ENCODE measurements around the gene RXRA.

Gene RXRA

GRCh38 chr9:134346840-134347583 is 20.8 kb downstream of the RXRA start:
- Histone ChIP-seq H3K9ac (ENCODE audit: insufficient read length) (no peak overlapping the region), H3K9me3 (ENCODE audit: low read depth, low read length) (no peaks in the 10 kb centered on the region), H3K36me3 (ENCODE audit: insufficient read depth, low read length) (no peaks in the 10 kb centered on the region), H3K27ac (no peak overlapping the region), H3K4me3 (no peak overlapping the region)
- TF ChIP-seq FOXP2 (optimal IDR thresholded peaks at IDR 0.05; ENCODE audit: control extremely low read depth, extremely low read length, insufficient read depth) (no peak), POLR2AphosphoS5 (IDR thresholded peaks at IDR 0.05; ENCODE audit: borderline replicate concordance, low read depth, low read length) (no peak), EZH2 (IDR thresholded peaks at IDR 0.05) (no peak)
- DNase-seq (ENCODE audit: low read depth, low spot score): no peak

- Histone ChIP-seq H3K9me3 (ENCODE audit: low read depth, low read length) (no peaks in the 10 kb centered on the region), H3K4me3 (no peak overlapping the region), H3K9ac (ENCODE audit: insufficient read length) (no peak overlapping the region), H3K36me3 (ENCODE audit: insufficient read depth, low read length) (no peaks in the 10 kb centered on the region), H3K27ac (no peak overlapping the region)
- TF ChIP-seq EZH2 (IDR thresholded peaks at IDR 0.05): no peak
- TF ChIP-seq POLR2AphosphoS5 (IDR thresholded peaks at IDR 0.05; ENCODE audit: borderline replicate concordance, low read depth, low read length): no peak
- TF ChIP-seq FOXP2 (optimal IDR thresholded peaks at IDR 0.05; ENCODE audit: control extremely low read depth, extremely low read length, insufficient read depth): no peak
- DNase-seq (ENCODE audit: low read depth, low spot score): no peak
These were observed 21.7 kb downstream of the RXRA start for GRCh38 chr9:134347996-134348395.

GRCh38 chr9:134348404-134349155 is 22.3 kb downstream of the RXRA start:
- Histone ChIP-seq H3K9me3 (ENCODE audit: low read depth, low read length) (no peaks in the 10 kb centered on the region), H3K4me3 (no peak overlapping the region), H3K36me3 (ENCODE audit: insufficient read depth, low read length) (no peaks in the 10 kb centered on the region), H3K9ac (ENCODE audit: insufficient read length) (no peak overlapping the region), H3K27ac (no peak overlapping the region)
- DNase-seq (ENCODE audit: low read depth, low spot score): no peak
- TF ChIP-seq FOXP2 (optimal IDR thresholded peaks at IDR 0.05; ENCODE audit: control extremely low read depth, extremely low read length, insufficient read depth): no peak
- TF ChIP-seq EZH2 (IDR thresholded peaks at IDR 0.05): no peak
- no peak for TF ChIP-seq POLR2AphosphoS5 (IDR thresholded peaks at IDR 0.05; ENCODE audit: borderline replicate concordance, low read depth, low read length)

- H3K36me3 ChIP-seq (ENCODE audit: insufficient read depth, low read length): no peaks in the 10 kb centered on the region
- TF ChIP-seq POLR2AphosphoS5 (IDR thresholded peaks at IDR 0.05; ENCODE audit: borderline replicate concordance, low read depth, low read length) (no peak), EZH2 (IDR thresholded peaks at IDR 0.05) (no peak), FOXP2 (optimal IDR thresholded peaks at IDR 0.05; ENCODE audit: control extremely low read depth, extremely low read length, insufficient read depth) (no peak)
- H3K27ac ChIP-seq: no peak overlapping the region
- H3K9ac ChIP-seq (ENCODE audit: insufficient read length): no peak overlapping the region
- no peak overlapping the region for H3K4me3 ChIP-seq
- no peaks in the 10 kb centered on the region for H3K9me3 ChIP-seq (ENCODE audit: low read depth, low read length)
- DNase-seq (ENCODE audit: low read depth, low spot score): no peak
These were observed 23.7 kb downstream of the RXRA start for GRCh38 chr9:134349936-134350335.

- H3K27ac ChIP-seq: no peak overlapping the region
- H3K9me3 ChIP-seq (ENCODE audit: low read depth, low read length): no peaks in the 10 kb centered on the region
- TF ChIP-seq EZH2 (IDR thresholded peaks at IDR 0.05) (no peak), FOXP2 (optimal IDR thresholded peaks at IDR 0.05; ENCODE audit: control extremely low read depth, extremely low read length, insufficient read depth) (no peak), POLR2AphosphoS5 (IDR thresholded peaks at IDR 0.05; ENCODE audit: borderline replicate concordance, low read depth, low read length) (no peak)
- no peak overlapping the region for H3K9ac ChIP-seq (ENCODE audit: insufficient read length)
- no peak overlapping the region for H3K4me3 ChIP-seq
- no peak for DNase-seq (ENCODE audit: low read depth, low spot score)
- no peaks in the 10 kb centered on the region for H3K36me3 ChIP-seq (ENCODE audit: insufficient read depth, low read length)
These were observed 24.2 kb downstream of the RXRA start for GRCh38 chr9:134350416-134350994.

- TF ChIP-seq POLR2AphosphoS5 (IDR thresholded peaks at IDR 0.05; ENCODE audit: borderline replicate concordance, low read depth, low read length) (no peak), EZH2 (IDR thresholded peaks at IDR 0.05) (no peak), FOXP2 (optimal IDR thresholded peaks at IDR 0.05; ENCODE audit: control extremely low read depth, extremely low read length, insufficient read depth) (no peak)
- Histone ChIP-seq H3K9me3 (ENCODE audit: low read depth, low read length) (no peaks in the 10 kb centered on the region), H3K36me3 (ENCODE audit: insufficient read depth, low read length) (no peaks in the 10 kb centered on the region), H3K27ac (peak overlapping the region; percentile 46; the same call in 1 of the 2 replicates), H3K9ac (ENCODE audit: insufficient read length) (no peak overlapping the region), H3K4me3 (no peak overlapping the region)
- no peak for DNase-seq (ENCODE audit: low read depth, low spot score)
These were observed 25.4 kb downstream of the RXRA start for GRCh38 chr9:134351606-134352176.

GRCh38 chr9:134352247-134352933 is 26.1 kb downstream of the RXRA start:
- TF ChIP-seq FOXP2 (optimal IDR thresholded peaks at IDR 0.05; ENCODE audit: control extremely low read depth, extremely low read length, insufficient read depth): no peak
- no peak for TF ChIP-seq POLR2AphosphoS5 (IDR thresholded peaks at IDR 0.05; ENCODE audit: borderline replicate concordance, low read depth, low read length)
- TF ChIP-seq EZH2 (IDR thresholded peaks at IDR 0.05): no peak
- no peak overlapping the region for H3K9ac ChIP-seq (ENCODE audit: insufficient read length)
- no peak overlapping the region for H3K27ac ChIP-seq
- no peaks in the 10 kb centered on the region for H3K9me3 ChIP-seq (ENCODE audit: low read depth, low read length)
- DNase-seq (ENCODE audit: low read depth, low spot score): no peak
- no peak overlapping the region for H3K4me3 ChIP-seq
- no peaks in the 10 kb centered on the region for H3K36me3 ChIP-seq (ENCODE audit: insufficient read depth, low read length)
